ENCODE measurements around the gene CYP3A7.
"Not testable (repeated sequence)": the region's sequence is repeated elsewhere in the genome, so short reads cannot be mapped to it uniquely, and the experiment has no call there.

CYP3A7 gene

GRCh38 chr7:99730238-99730810 lies 4.7 kb downstream of the CYP3A7 start:
- H3K9ac ChIP-seq (ENCODE audit: low read depth, low read length, poor library complexity, severe bottlenecking), result no peak overlapping the region
- H3K4me3 ChIP-seq (ENCODE audit: low read length, poor library complexity, severe bottlenecking), result no peak overlapping the region
- H3K79me2 ChIP-seq (ENCODE audit: insufficient read depth, low read length), result no peaks in the 10 kb centered on the region
- H3K9me2 ChIP-seq (replicated peaks; ENCODE audit: low read depth, low read length), result no peaks in the 10 kb centered on the region
- no peaks in the 10 kb centered on the region for H4K20me1 ChIP-seq (ENCODE audit: insufficient read depth, low read length, poor library complexity, severe bottlenecking)
- H3K9me3 ChIP-seq (ENCODE audit: insufficient read depth, low read depth, low read length), result no peaks in the 10 kb centered on the region
- peaks cover 21% of the 10 kb centered on the region for H3K4me1 ChIP-seq (ENCODE audit: insufficient read depth, low read length, poor library complexity, severe bottlenecking)
- H3K4me2 ChIP-seq (ENCODE audit: low read depth, low read length, poor library complexity, severe bottlenecking), result no peak overlapping the region
- H3F3A ChIP-seq (ENCODE audit: low read depth), result no peaks in the 10 kb centered on the region
- no peaks in the 10 kb centered on the region for H3K27me3 ChIP-seq (ENCODE audit: insufficient read depth, low read length, poor library complexity, severe bottlenecking)
- H2AFZ ChIP-seq (ENCODE audit: low read length), result no peak overlapping the region
- H3K36me3 ChIP-seq (ENCODE audit: insufficient read depth, low read length), result no peaks in the 10 kb centered on the region
- TF ChIP-seq EZH2phosphoT487 (IDR thresholded peaks at IDR 0.05; ENCODE audit: borderline replicate concordance), result no peak

GRCh38 chr7:99729486-99730237 lies 5.3 kb downstream of the CYP3A7 start:
- Histone ChIP-seq H3K27me3 (ENCODE audit: insufficient read depth, low read length, poor library complexity, severe bottlenecking) (no peaks in the 10 kb centered on the region), H3K4me2 (ENCODE audit: low read depth, low read length, poor library complexity, severe bottlenecking) (no peak overlapping the region)

GRCh38 chr7:99728615-99729014 lies 6.4 kb downstream of the CYP3A7 start:
- no peaks in the 10 kb centered on the region for H3K27me3 ChIP-seq (ENCODE audit: insufficient read depth, low read length, poor library complexity, severe bottlenecking)
- no peaks in the 10 kb centered on the region for H3K79me2 ChIP-seq (ENCODE audit: insufficient read depth, low read length)
- no peak for TF ChIP-seq CTCF (conservative IDR thresholded peaks at IDR 0.05; ENCODE audit: low read length)
- no peak for TF ChIP-seq EZH2phosphoT487 (IDR thresholded peaks at IDR 0.05; ENCODE audit: borderline replicate concordance)
- no peaks in the 10 kb centered on the region for H3K9me2 ChIP-seq (replicated peaks; ENCODE audit: low read depth, low read length)
- H3K9me3 ChIP-seq (ENCODE audit: insufficient read depth, low read depth, low read length), result no peaks in the 10 kb centered on the region
- H3K4me2 ChIP-seq (ENCODE audit: low read depth, low read length, poor library complexity, severe bottlenecking), result no peak overlapping the region
- no peaks in the 10 kb centered on the region for H3F3A ChIP-seq (ENCODE audit: low read depth)
- no peaks in the 10 kb centered on the region for H3K36me3 ChIP-seq (ENCODE audit: insufficient read depth, low read length)
- H3K9ac ChIP-seq (ENCODE audit: low read depth, low read length, poor library complexity, severe bottlenecking), result no peak overlapping the region
- no peak overlapping the region for H2AFZ ChIP-seq (ENCODE audit: low read length)
- H3K4me3 ChIP-seq (ENCODE audit: low read length, poor library complexity, severe bottlenecking), result no peak overlapping the region
- peaks cover 21% of the 10 kb centered on the region for H3K4me1 ChIP-seq (ENCODE audit: insufficient read depth, low read length, poor library complexity, severe bottlenecking)
- no peaks in the 10 kb centered on the region for H4K20me1 ChIP-seq (ENCODE audit: insufficient read depth, low read length, poor library complexity, severe bottlenecking)

More at GRCh38 chr7:99729486-99730237, 5.3 kb downstream of the CYP3A7 start:
- Histone ChIP-seq H3K4me3 (ENCODE audit: low read length, poor library complexity, severe bottlenecking) (no peak overlapping the region), H3K4me1 (ENCODE audit: insufficient read depth, low read length, poor library complexity, severe bottlenecking) (peaks cover 21% of the 10 kb centered on the region), H2AFZ (ENCODE audit: low read length) (no peak overlapping the region), H3K36me3 (ENCODE audit: insufficient read depth, low read length) (no peaks in the 10 kb centered on the region), H3K79me2 (ENCODE audit: insufficient read depth, low read length) (no peaks in the 10 kb centered on the region), H3K9ac (ENCODE audit: low read depth, low read length, poor library complexity, severe bottlenecking) (no peak overlapping the region), H3K9me3 (ENCODE audit: insufficient read depth, low read depth, low read length) (no peaks in the 10 kb centered on the region), H4K20me1 (ENCODE audit: insufficient read depth, low read length, poor library complexity, severe bottlenecking) (no peaks in the 10 kb centered on the region), H3K9me2 (replicated peaks; ENCODE audit: low read depth, low read length) (no peaks in the 10 kb centered on the region), H3F3A (ENCODE audit: low read depth) (no peaks in the 10 kb centered on the region)
- TF ChIP-seq CTCF (conservative IDR thresholded peaks at IDR 0.05; ENCODE audit: low read length), result no peak
- no peak for TF ChIP-seq EZH2phosphoT487 (IDR thresholded peaks at IDR 0.05; ENCODE audit: borderline replicate concordance)

- H3K79me2 ChIP-seq (ENCODE audit: insufficient read depth, low read length); H3K9me2 ChIP-seq (replicated peaks; ENCODE audit: low read depth, low read length); H3K27me3 ChIP-seq (ENCODE audit: insufficient read depth, low read length, poor library complexity, severe bottlenecking); H3K4me1 ChIP-seq (ENCODE audit: insufficient read depth, low read length, poor library complexity, severe bottlenecking); H3F3A ChIP-seq (ENCODE audit: low read depth); H3K4me2 ChIP-seq (ENCODE audit: low read depth, low read length, poor library complexity, severe bottlenecking); H2AFZ ChIP-seq (ENCODE audit: low read length); H3K36me3 ChIP-seq (ENCODE audit: insufficient read depth, low read length); H3K9ac ChIP-seq (ENCODE audit: low read depth, low read length, poor library complexity, severe bottlenecking); H4K20me1 ChIP-seq (ENCODE audit: insufficient read depth, low read length, poor library complexity, severe bottlenecking); H3K4me3 ChIP-seq (ENCODE audit: low read length, poor library complexity, severe bottlenecking); H3K9me3 ChIP-seq (ENCODE audit: insufficient read depth, low read depth, low read length): not testable (repeated sequence)
Measured at GRCh38 chr7:99723201-99723600, 11.8 kb downstream of the CYP3A7 start.
